Nephron (organoid): ENCODE measurements around the gene RNF220.

Source experiments
- H3K27ac Mint-ChIP-seq, 3 experiments: 2 replicates each; pipeline ENCODE4 v1.8.0; 2020; ENCODE audit warnings: mixed read lengths in 3 of 3, mild to moderate bottlenecking in 2 of 3, moderate library complexity in 1 of 3
- H3K27me3 Mint-ChIP-seq: 2 replicates; pipeline ENCODE4 v1.8.0; 2021; ENCODE audit warnings: low read depth, mild to moderate bottlenecking, moderate library complexity, mixed read lengths
- H3K36me3 Mint-ChIP-seq: 2 replicates; pipeline ENCODE4 v1.8.0; 2020; ENCODE audit warnings: low read depth, mixed read lengths
- H3K4me1 Mint-ChIP-seq: 2 replicates; pipeline ENCODE4 v1.8.0; 2020; ENCODE audit warnings: mixed read lengths
- H3K4me3 Mint-ChIP-seq, 3 experiments: 2 replicates each; pipeline ENCODE4 v1.8.0; 2020; ENCODE audit warnings: mild to moderate bottlenecking in 3 of 3, mixed read lengths in 3 of 3, moderate library complexity in 2 of 3
- H3K9me3 Mint-ChIP-seq: 2 replicates; pipeline ENCODE4 v1.8.0; 2020; ENCODE audit warnings: mixed read lengths
- CTCF ChIP-seq, 3 experiments: fragments of 200-600 bp; sonication (generic); IDR thresholded peaks; one replicate each; pipeline ENCODE4 v1.5.0; 2021; ENCODE audit warnings: antibody characterized with exemption in 3 of 3; ENCODE audit not compliant: unreplicated experiment in 3 of 3

The RNF220 gene

GRCh38 chr1:44447051-44447810 lies 42.2 kb downstream of the RNF220 start:
- H3K4me1 Mint-ChIP-seq = no peaks in the 10 kb centered on the region
- H3K27me3 Mint-ChIP-seq = peaks cover 10% of the 10 kb centered on the region
- TF ChIP-seq CTCF (IDR thresholded peaks at IDR 0.05; ENCODE audit: unreplicated experiment in 3 of 3) = no peak
- H3K27ac Mint-ChIP-seq = no peak overlapping the region
- no peaks in the 10 kb centered on the region for H3K9me3 Mint-ChIP-seq
- no peaks in the 10 kb centered on the region for H3K36me3 Mint-ChIP-seq
- H3K4me3 Mint-ChIP-seq = no peak overlapping the region

GRCh38 chr1:44453798-44454349 lies 48.8 kb downstream of the RNF220 start:
- H3K36me3 Mint-ChIP-seq = peaks cover 13% of the 10 kb centered on the region
- H3K27me3 Mint-ChIP-seq = peaks cover 9% of the 10 kb centered on the region
- H3K4me1 Mint-ChIP-seq = no peaks in the 10 kb centered on the region
- H3K4me3 Mint-ChIP-seq = no peak overlapping the region
- TF ChIP-seq CTCF (IDR thresholded peaks at IDR 0.05; ENCODE audit: unreplicated experiment in 3 of 3) = no peak
- H3K9me3 Mint-ChIP-seq = peaks cover 11% of the 10 kb centered on the region
- no peak overlapping the region for H3K27ac Mint-ChIP-seq

GRCh38 chr1:44454704-44455103 lies 49.6 kb downstream of the RNF220 start:
- H3K9me3 Mint-ChIP-seq = peaks cover 11% of the 10 kb centered on the region
- no peaks in the 10 kb centered on the region for H3K4me1 Mint-ChIP-seq
- H3K4me3 Mint-ChIP-seq = no peak overlapping the region
- no peak overlapping the region for H3K27ac Mint-ChIP-seq
- H3K36me3 Mint-ChIP-seq = peaks cover 13% of the 10 kb centered on the region
- no peak for TF ChIP-seq CTCF (IDR thresholded peaks at IDR 0.05; ENCODE audit: unreplicated experiment in 3 of 3)
- peaks cover 15% of the 10 kb centered on the region for H3K27me3 Mint-ChIP-seq

GRCh38 chr1:44460107-44460882 lies 55.2 kb downstream of the RNF220 start:
- peaks cover 28% of the 10 kb centered on the region for H3K27me3 Mint-ChIP-seq
- no peak for TF ChIP-seq CTCF (IDR thresholded peaks at IDR 0.05; ENCODE audit: unreplicated experiment in 3 of 3)
- peaks cover 3% of the 10 kb centered on the region for H3K36me3 Mint-ChIP-seq
- H3K9me3 Mint-ChIP-seq = peaks cover 9% of the 10 kb centered on the region
- H3K4me3 Mint-ChIP-seq = no peak overlapping the region
- no peak overlapping the region for H3K27ac Mint-ChIP-seq
- H3K4me1 Mint-ChIP-seq = no peaks in the 10 kb centered on the region

- peaks cover 12% of the 10 kb centered on the region for H3K9me3 Mint-ChIP-seq
- H3K27me3 Mint-ChIP-seq = peaks cover 16% of the 10 kb centered on the region
- no peak for TF ChIP-seq CTCF (IDR thresholded peaks at IDR 0.05; ENCODE audit: unreplicated experiment in 3 of 3)
- no peak overlapping the region for H3K4me3 Mint-ChIP-seq
- peaks cover 3% of the 10 kb centered on the region for H3K36me3 Mint-ChIP-seq
- no peaks in the 10 kb centered on the region for H3K4me1 Mint-ChIP-seq
- H3K27ac Mint-ChIP-seq = no peak overlapping the region
Observed at GRCh38 chr1:44464361-44464760, 59.3 kb downstream of the RNF220 start.
